H9 (cell line): ENCODE measurements around the gene KIF5A. TPM values are rescaled to one million over a fixed set of nuclear protein-coding genes. Genes with fewer than 3 reads are reported as not detected.

ENCODE experiments used
- DNase-seq: peaks from one replicate; pipeline ENCODE4 v3.0.0-alpha.2; 2017
- H2AFZ ChIP-seq: one replicate; pipeline ENCODE4 v1.6.1; 2013; ENCODE audit warnings: mild to moderate bottlenecking, low read length, control low read depth, moderate library complexity
- H2AK5ac ChIP-seq: 2 replicates; pipeline ENCODE4 v1.6.1; 2013; ENCODE audit warnings: low read length, control low read depth, mixed read lengths; ENCODE audit not compliant: insufficient read length
- H2BK120ac ChIP-seq: one replicate; pipeline ENCODE4 v1.6.1; 2013; ENCODE audit warnings: low read depth, mild to moderate bottlenecking, low read length, control low read depth, inconsistent platforms; ENCODE audit not compliant: poor library complexity, severe bottlenecking
- H2BK12ac ChIP-seq: 2 replicates; pipeline ENCODE4 v1.6.1; 2013; ENCODE audit warnings: low read length, control low read depth, mixed read lengths, low read depth; ENCODE audit not compliant: insufficient read length
- H2BK15ac ChIP-seq: 2 replicates; pipeline ENCODE4 v1.6.1; 2013; ENCODE audit warnings: low read depth, low read length, control low read depth
- H2BK20ac ChIP-seq: one replicate; pipeline ENCODE4 v1.6.1; 2013; ENCODE audit warnings: low read depth, mild to moderate bottlenecking, low read length, control low read depth, inconsistent platforms; ENCODE audit not compliant: poor library complexity, severe bottlenecking
- H2BK5ac ChIP-seq: 2 replicates; pipeline ENCODE4 v1.6.1; 2013; ENCODE audit warnings: low read length, control low read depth, mixed read lengths; ENCODE audit not compliant: insufficient read length
- H3K14ac ChIP-seq: 2 replicates; pipeline ENCODE4 v1.6.1; 2013; ENCODE audit warnings: low read length, control low read depth; ENCODE audit not compliant: insufficient read depth
- H3K18ac ChIP-seq: 2 replicates; pipeline ENCODE4 v1.6.1; 2013; ENCODE audit warnings: low read depth, mild to moderate bottlenecking, mixed read lengths, low read length, control low read depth; ENCODE audit not compliant: insufficient read length
- H3K23ac ChIP-seq: 2 replicates; pipeline ENCODE4 v1.6.1; 2013; ENCODE audit warnings: low read length, control low read depth, mixed read lengths, low read depth; ENCODE audit not compliant: insufficient read length
- H3K23me2 ChIP-seq: 2 replicates; pipeline ENCODE4 v1.6.1; 2013; ENCODE audit warnings: low read depth, mild to moderate bottlenecking, mixed read lengths, low read length, control low read depth; ENCODE audit not compliant: insufficient read length, poor library complexity, severe bottlenecking
- H3K27ac ChIP-seq: 2 replicates; pipeline ENCODE4 v1.5.1; 2013; ENCODE audit warnings: low read length, control low read depth, mixed read lengths, low read depth; ENCODE audit not compliant: insufficient read length
- H3K27me3 ChIP-seq: 2 replicates; pipeline ENCODE4 v1.6.1; 2013; ENCODE audit warnings: low read length, control low read depth, inconsistent platforms; ENCODE audit not compliant: insufficient read depth
- H3K4ac ChIP-seq: 2 replicates; pipeline ENCODE4 v1.6.1; 2013; ENCODE audit warnings: low read depth, mild to moderate bottlenecking, control low read depth, inconsistent platforms, low read length, moderate library complexity
- H3K4me1 ChIP-seq: 2 replicates; pipeline ENCODE4 v1.6.1; 2013; ENCODE audit warnings: low read length, control low read depth, inconsistent platforms; ENCODE audit not compliant: insufficient read depth
- H3K4me2 ChIP-seq: 2 replicates; pipeline ENCODE4 v1.6.1; 2013; ENCODE audit warnings: low read length, control low read depth, mixed read lengths; ENCODE audit not compliant: insufficient read length, insufficient read depth
- H3K56ac ChIP-seq: 2 replicates; pipeline ENCODE4 v1.6.1; 2013; ENCODE audit warnings: low read depth, mild to moderate bottlenecking, mixed read lengths, low read length, control low read depth; ENCODE audit not compliant: insufficient read length
- H3K79me1 ChIP-seq: 2 replicates; pipeline ENCODE4 v1.6.1; 2013; ENCODE audit warnings: low read depth, mild to moderate bottlenecking, moderate library complexity, low read length, control low read depth, inconsistent platforms; ENCODE audit not compliant: insufficient read depth, poor library complexity, severe bottlenecking
- H3K79me2 ChIP-seq: 2 replicates; pipeline ENCODE4 v1.6.1; 2013; ENCODE audit warnings: low read length, control low read depth, inconsistent platforms; ENCODE audit not compliant: insufficient read depth
- H3K9ac ChIP-seq: 2 replicates; pipeline ENCODE4 v1.6.1; 2013; ENCODE audit warnings: low read length, control low read depth, mixed read lengths; ENCODE audit not compliant: insufficient read length; ENCODE audit errors: extremely low read depth
- H3K9me3 ChIP-seq: one replicate; pipeline ENCODE4 v1.6.1; 2013; ENCODE audit warnings: low read depth, low read length, inconsistent platforms; ENCODE audit not compliant: control insufficient read depth
- H3T11ph ChIP-seq: one replicate; pipeline ENCODE4 v1.6.1; 2013; ENCODE audit warnings: mild to moderate bottlenecking, low read length, control low read depth, inconsistent platforms
- H4K20me1 ChIP-seq: one replicate; pipeline ENCODE4 v1.6.1; 2013; ENCODE audit not compliant: control insufficient read depth, insufficient read length, insufficient read depth
- H4K5ac ChIP-seq: 2 replicates; pipeline ENCODE4 v1.6.1; 2013; ENCODE audit warnings: low read depth, mild to moderate bottlenecking, mixed read lengths, low read length, control low read depth; ENCODE audit not compliant: insufficient read length
- H4K8ac ChIP-seq: replicated peaks from 2 replicates; pipeline ENCODE4 v1.6.1; 2013; ENCODE audit warnings: low read length, control low read depth, mixed read lengths, low read depth; ENCODE audit not compliant: insufficient read length
- H4K91ac ChIP-seq: 2 replicates; pipeline ENCODE4 v1.6.1; 2013; ENCODE audit warnings: low read depth, mild to moderate bottlenecking, moderate library complexity, mixed read lengths, low read length, control low read depth; ENCODE audit not compliant: insufficient read length
- H3K27ac Mint-ChIP-seq, 3 experiments: 2 replicates in 2 of 3; 3 replicates in 1 of 3; pipeline ENCODE4 v1.8.0; 2020 to 2021; ENCODE audit warnings: mixed read lengths in 3 of 3, mild to moderate bottlenecking in 1 of 3, moderate library complexity in 1 of 3
- H3K27me3 Mint-ChIP-seq: 2 replicates; pipeline ENCODE4 v1.8.0; 2021; ENCODE audit warnings: low read depth, mild to moderate bottlenecking, moderate library complexity, mixed read lengths
- H3K36me3 Mint-ChIP-seq, 3 experiments: 2 replicates in 2 of 3; 3 replicates in 1 of 3; pipeline ENCODE4 v1.8.0; 2020 to 2021; ENCODE audit warnings: low read depth in 3 of 3, mixed read lengths in 3 of 3; ENCODE audit not compliant: insufficient read depth in 1 of 3
- H3K4me1 Mint-ChIP-seq, 2 experiments: 2 replicates each; pipeline ENCODE4 v1.8.0; 2020; ENCODE audit warnings: mixed read lengths in 2 of 2
- H3K4me3 Mint-ChIP-seq, 2 experiments: 2 replicates in 1 of 2; 3 replicates in 1 of 2; pipeline ENCODE4 v1.8.0; 2020 to 2021; ENCODE audit warnings: mild to moderate bottlenecking in 2 of 2, mixed read lengths in 2 of 2, moderate library complexity in 1 of 2
- H3K9me3 Mint-ChIP-seq, 2 experiments: 2 replicates in 1 of 2; 3 replicates in 1 of 2; pipeline ENCODE4 v1.8.0; 2020; ENCODE audit warnings: mild to moderate bottlenecking in 2 of 2, mixed read lengths in 2 of 2, moderate library complexity in 1 of 2
- CTCF ChIP-seq: fragments of 200-600 bp; sonication (generic); conservative IDR thresholded peaks from 3 replicates; pipeline ENCODE4 v1.8.0; 2021; ENCODE audit warnings: antibody characterized with exemption, mild to moderate bottlenecking
- WGBS: extraction: QIAGEN DNeasy Blood & Tissue Kit; methylation state at CpG from one replicate; pipeline ENCODE4 v1.1.7; 2013; ENCODE audit warnings: missing lambda C conversion rate, low lambda C conversion rate, mixed read lengths; ENCODE audit not compliant: insufficient read length; ENCODE audit errors: extremely low coverage; 5-methylcytosine and 5-hydroxymethylcytosine counted together
- total RNA-seq: library from RNA; stranded (reverse); gene quantifications from 2 replicates; pipeline ENCODE4 v1.2.1, GENCODE V29; 2021

The KIF5A gene
- total RNA-seq, 1 experiment from 2014 or later: 18.5 TPM

GRCh38 chr12:57530396-57531142 is 19.3 kb upstream of the KIF5A start:
- Histone ChIP-seq H2BK12ac (no peak overlapping the region), H3K18ac (no peak overlapping the region), H3K79me1 (no peaks in the 10 kb centered on the region), H2BK15ac (no peak overlapping the region), H3K27me3 (no peaks in the 10 kb centered on the region), H3T11ph (no peak overlapping the region), H3K23me2 (no peaks in the 10 kb centered on the region), H2BK5ac (no peak overlapping the region), H2BK120ac (no peak overlapping the region), H2BK20ac (no peak overlapping the region), H3K9ac (no peak overlapping the region), H2AK5ac (no peak overlapping the region), H3K27ac (no peak overlapping the region), H3K4me1 (no peaks in the 10 kb centered on the region; the same call in 1 of the 2 replicates), H3K14ac (no peak overlapping the region), H4K20me1 (no peaks in the 10 kb centered on the region), H3K23ac (no peak overlapping the region), H4K5ac (no peak overlapping the region), H3K4ac (no peak overlapping the region), H4K8ac (no peak overlapping the region), H3K9me3 (no peaks in the 10 kb centered on the region), H4K91ac (no peak overlapping the region), H3K56ac (no peak overlapping the region), H3K79me2 (no peaks in the 10 kb centered on the region), H3K4me2 (no peak overlapping the region), H2AFZ (no peak overlapping the region)
- DNase-seq: no peak
- Mint-ChIP-seq H3K27me3 (no peaks in the 10 kb centered on the region), H3K4me1 (peaks cover 0 to 14% of the 10 kb centered on the region in 2 experiments; a peak in 2 of 4 replicates), H3K27ac (no peak overlapping the region; a peak in 1 of 7 replicates), H3K4me3 (peak overlapping the region in 1 of 2 experiments; percentile 18; a peak in 1 of 5 replicates), H3K9me3 (no peaks in the 10 kb centered on the region), H3K36me3 (peaks cover 24 to 83% (median 83%) of the 10 kb centered on the region in 3 experiments; a peak in 6 of 7 replicates)
- no peak for TF ChIP-seq CTCF
- no CpG with 5 or more reads among the region's 5 CpGs for WGBS
